Subcutaneous adipose tissue (tissue), 4 donors: ENCODE data around the gene STXBP6. TPM values are rescaled to one million over a fixed set of nuclear protein-coding genes. Genes with fewer than 3 reads are reported as not detected.

Experiments
- CTCF ChIP-seq: fragments of 450-650 bp; IDR thresholded peaks from one replicate; pipeline ENCODE4 v1.5.1; 2016; ENCODE audit warnings: low read depth, mild to moderate bottlenecking, control low read depth, antibody characterized with exemption, moderate library complexity
- total RNA-seq, 4 donors: library from RNA; depleted of rRNA; stranded (reverse); fragments of >200 nt; gene quantifications; one replicate each; pipeline ENCODE4 v1.1.0, GENCODE V29; 2016

STXBP6 gene
- total RNA-seq, 4 donors from 2014 or later: 5.4 to 11.7 (median 9.3) TPM

DNA sequence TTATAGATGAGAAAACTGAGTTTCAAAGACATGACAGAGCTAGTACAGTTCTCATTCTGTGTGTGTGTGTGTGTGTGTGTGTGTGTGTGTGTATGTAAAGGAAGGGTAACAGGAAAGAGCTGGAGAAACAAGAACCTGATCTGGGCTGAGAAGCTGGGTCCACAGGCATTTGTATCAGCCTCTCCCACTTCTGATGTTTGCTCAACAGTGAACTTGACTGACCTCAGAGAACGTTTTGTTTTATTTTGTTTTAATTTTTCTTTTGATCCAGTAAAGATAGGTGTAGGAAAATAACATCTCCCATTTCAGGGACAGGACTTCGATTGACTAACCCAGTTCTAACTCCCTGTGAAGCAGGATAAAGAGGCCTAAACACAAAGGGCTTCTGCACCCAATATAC is 85.4 kb downstream of the STXBP6 start:
- TF ChIP-seq CTCF: no peak

- TF ChIP-seq CTCF: no peak
Measured at GRCh38 chr14:24964048-24964447, 85.9 kb downstream of the STXBP6 start.

DNA sequence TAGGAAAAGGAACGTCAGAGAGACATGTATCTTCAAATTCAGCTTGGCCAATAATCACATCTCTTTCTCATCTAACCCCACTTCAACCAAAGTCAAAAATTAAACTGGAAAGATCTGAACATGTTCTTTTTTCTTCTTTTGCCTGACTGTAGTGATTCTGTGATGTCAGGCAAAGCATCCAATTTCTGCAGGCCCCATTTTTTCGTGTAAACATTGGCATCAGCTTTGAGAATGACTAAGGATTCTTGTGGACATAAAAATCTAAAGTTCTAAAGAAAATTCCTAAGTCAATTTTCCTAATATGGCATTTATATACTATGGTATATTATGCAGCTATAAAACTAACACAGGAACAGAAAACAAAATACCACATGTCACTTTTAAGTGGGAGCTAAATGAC is 89.1 kb downstream of the STXBP6 start:
- no peak for TF ChIP-seq CTCF

DNA sequence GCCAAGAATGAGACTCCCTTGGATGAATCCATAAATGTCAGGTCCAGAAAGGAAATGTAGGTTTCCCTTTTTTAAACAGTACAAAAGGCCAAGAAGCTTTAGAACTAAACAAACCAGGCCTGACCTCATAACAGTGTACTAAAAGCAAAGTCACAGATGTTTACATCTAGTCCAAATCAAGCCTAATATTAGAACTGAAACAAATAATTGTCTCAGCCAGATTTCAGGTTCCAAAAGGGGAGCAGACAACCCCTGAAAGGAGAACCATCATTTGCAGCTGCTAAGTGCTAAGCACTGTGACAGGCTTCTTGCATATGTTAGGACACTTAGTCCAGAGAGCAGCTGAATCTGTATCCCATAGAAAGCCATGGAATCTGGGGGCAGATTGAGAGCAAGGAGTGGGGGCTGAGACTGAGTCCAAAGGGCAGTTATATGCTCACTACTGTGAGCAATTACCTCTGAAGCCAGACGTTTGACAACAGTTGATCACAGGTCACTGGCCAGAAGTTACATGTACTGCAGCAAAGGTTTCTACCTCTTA is 90.1 kb downstream of the STXBP6 start:
- no peak for TF ChIP-seq CTCF

DNA sequence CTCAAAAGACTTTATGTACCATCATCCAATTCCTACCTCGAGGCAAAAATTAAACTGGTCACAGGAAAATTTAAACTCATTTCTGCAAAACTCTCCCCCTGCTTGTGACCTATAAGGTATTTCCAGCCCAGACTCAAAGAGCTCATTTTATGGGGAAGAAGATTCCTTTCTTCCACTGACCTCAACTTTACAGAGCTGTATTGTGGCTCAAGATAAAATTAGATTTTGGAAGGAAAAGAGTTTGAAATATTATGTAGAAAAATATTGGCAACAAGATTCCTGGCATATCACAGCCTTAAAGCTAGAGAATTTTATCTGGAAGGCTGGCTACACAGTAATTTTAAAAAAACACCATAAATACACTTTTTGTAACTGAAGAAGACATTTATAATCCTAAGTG is 91.7 kb downstream of the STXBP6 start:
- no peak for TF ChIP-seq CTCF

DNA sequence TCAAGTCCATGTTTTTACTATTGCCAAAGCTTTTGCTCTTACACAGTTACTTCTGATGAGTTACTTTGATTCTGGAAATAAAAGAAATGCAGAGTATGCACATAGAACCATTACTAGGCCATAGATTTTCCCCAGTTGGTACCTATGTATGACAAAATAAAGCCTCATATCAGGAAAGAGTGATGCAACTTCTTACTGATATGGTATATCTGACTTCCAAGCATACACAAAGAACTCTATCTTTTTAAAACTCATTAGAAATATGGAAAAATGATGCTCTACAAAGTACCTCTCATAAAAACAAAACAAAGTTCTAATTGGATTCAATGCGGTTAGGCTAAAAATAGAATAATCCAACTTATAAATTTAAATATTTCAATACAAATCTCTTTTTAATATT is 92.1 kb downstream of the STXBP6 start:
- TF ChIP-seq CTCF: no peak

GRCh38 chr14:24956104-24956503 is 93.8 kb downstream of the STXBP6 start:
- TF ChIP-seq CTCF: no peak

- no peak for TF ChIP-seq CTCF
Measured at GRCh38 chr14:24954700-24955037, 95.3 kb downstream of the STXBP6 start.
